ENCODE results near the gene MARCHF9.

MARCHF9 gene, protein sequence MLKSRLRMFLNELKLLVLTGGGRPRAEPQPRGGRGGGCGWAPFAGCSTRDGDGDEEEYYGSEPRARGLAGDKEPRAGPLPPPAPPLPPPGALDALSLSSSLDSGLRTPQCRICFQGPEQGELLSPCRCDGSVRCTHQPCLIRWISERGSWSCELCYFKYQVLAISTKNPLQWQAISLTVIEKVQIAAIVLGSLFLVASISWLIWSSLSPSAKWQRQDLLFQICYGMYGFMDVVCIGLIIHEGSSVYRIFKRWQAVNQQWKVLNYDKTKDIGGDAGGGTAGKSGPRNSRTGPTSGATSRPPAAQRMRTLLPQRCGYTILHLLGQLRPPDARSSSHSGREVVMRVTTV

DNA sequence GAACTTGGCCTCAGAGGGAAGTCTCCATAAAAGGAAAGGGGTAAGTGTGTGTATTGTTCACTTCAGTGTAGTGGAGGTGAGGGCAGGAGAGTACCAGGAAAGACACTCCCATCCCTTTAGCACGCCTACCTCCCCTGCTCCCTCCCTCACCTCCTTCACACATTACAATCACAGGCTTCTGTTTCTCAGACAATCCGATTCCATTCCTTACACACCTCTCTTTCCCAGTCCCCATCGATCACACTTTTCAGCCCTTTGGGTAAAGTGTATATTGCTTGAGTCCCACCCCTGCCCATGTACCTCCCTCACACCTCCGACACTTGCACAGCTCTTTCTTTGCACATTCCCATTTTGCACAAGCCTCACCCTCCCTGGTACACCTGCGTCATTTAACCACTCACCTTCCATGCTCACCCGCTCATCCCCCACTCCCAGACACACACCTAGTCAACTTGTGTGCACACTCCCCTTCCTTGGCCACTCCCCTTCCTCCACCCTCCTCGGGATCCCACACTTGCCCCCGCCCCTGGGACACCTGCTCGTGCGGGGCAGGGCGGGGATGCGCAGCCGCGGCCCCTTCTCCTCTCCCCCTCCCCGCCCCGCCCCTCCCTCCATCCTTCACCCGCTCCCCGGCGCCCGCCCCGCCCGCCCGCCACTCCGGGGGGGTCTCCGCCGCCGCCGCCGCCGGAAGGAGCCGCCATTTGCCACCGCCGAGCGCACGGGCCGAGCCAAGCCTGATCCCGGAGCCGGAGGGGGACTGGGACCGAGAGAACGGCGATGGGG is at the start of gene MARCHF9:
Gene MARCHF9 (plus strand): TSS at position 693 of the 783 bp plus-strand sequence. CDS start 426 bp downstream, outside the sequence.
- TF ChIP-seq, protein P1, sequence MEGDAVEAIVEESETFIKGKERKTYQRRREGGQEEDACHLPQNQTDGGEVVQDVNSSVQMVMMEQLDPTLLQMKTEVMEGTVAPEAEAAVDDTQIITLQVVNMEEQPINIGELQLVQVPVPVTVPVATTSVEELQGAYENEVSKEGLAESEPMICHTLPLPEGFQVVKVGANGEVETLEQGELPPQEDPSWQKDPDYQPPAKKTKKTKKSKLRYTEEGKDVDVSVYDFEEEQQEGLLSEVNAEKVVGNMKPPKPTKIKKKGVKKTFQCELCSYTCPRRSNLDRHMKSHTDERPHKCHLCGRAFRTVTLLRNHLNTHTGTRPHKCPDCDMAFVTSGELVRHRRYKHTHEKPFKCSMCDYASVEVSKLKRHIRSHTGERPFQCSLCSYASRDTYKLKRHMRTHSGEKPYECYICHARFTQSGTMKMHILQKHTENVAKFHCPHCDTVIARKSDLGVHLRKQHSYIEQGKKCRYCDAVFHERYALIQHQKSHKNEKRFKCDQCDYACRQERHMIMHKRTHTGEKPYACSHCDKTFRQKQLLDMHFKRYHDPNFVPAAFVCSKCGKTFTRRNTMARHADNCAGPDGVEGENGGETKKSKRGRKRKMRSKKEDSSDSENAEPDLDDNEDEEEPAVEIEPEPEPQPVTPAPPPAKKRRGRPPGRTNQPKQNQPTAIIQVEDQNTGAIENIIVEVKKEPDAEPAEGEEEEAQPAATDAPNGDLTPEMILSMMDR (IDR thresholded peaks at IDR 0.05) = no peak

DNA sequence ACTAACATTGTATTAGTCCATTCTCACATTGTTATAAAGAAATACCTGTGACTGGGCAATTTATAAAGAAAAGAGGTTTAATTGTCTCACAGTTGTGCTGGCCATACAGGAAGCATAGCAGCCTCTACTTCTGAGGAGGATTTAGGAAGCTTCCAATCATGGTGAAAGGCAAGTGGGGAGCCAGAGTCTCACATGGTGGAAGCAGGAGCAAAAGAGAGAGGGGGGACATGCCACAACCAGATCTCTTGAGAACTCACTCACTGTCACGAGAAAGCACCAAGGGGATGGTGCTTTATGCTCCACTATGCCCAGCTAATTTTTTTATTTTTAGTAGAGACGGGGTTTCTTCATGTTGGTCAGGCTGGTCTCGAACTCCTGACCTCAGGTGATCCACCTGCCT is 47.7 kb upstream of the MARCHF9 start:
- TF ChIP-seq, protein P1 (IDR thresholded peaks at IDR 0.05) = no peak

DNA sequence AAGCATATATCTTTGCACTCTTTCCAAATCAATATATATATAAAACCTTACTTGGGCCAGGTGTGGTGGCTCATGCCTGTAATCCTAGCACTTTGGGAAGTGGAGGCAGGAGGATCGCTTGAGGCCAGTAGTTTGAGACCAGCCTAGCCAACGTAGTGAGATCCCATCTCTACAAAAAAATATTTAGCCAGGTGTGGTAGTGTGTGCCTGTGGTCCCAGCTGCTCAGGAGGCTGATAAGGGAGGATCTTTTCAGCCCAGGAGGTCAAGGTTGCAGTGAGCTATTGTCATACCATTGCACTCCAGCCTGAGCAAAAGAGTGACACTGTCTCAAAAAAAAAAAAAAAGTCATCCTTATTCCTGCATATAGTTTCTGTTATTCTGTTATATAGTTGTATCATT is 46.6 kb upstream of the MARCHF9 start:
- TF ChIP-seq, protein P1 (IDR thresholded peaks at IDR 0.05) = no peak

DNA sequence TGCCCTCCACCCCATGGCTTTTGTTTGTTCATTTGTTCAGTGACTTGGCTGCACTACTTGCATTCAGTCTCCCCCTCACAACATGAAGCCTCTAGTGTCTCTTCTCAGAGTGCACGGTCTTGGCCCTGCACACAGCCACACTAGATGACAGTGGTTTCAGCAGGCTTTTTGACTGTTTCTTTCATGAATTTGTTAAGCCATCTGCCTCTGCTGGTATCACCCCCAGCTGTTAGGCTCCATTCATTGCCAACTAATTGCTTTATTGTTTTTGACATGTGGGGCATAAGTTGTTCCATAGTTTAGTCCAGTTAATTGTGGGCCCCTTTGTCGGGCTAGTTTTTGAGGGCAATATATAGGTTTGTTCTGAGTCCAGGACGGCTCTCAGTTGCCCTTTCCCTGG is 42.2 kb upstream of the MARCHF9 start:
- TF ChIP-seq, protein P1 (IDR thresholded peaks at IDR 0.05) = no peak

DNA sequence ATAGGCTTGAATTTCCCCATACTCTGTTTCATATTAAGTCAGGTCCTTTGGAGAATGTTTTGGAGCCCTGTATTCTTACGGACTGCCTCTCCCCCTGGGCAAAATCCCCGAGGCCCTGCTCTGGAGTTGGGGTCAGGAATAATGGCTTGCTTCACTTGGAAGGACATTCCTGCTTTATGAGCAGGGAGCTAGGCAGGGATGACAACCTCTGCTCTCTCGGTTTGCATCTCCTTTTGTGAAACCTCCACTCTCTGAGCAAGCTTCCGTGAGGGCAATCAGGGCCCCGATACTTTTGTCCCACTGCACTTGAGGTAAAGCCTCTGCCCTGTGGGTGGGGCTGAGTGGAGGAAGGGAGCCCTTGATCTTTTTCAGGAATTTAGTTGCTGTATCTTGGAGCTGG is 41.7 kb upstream of the MARCHF9 start:
- TF ChIP-seq, protein P1 (IDR thresholded peaks at IDR 0.05) = no peak

DNA sequence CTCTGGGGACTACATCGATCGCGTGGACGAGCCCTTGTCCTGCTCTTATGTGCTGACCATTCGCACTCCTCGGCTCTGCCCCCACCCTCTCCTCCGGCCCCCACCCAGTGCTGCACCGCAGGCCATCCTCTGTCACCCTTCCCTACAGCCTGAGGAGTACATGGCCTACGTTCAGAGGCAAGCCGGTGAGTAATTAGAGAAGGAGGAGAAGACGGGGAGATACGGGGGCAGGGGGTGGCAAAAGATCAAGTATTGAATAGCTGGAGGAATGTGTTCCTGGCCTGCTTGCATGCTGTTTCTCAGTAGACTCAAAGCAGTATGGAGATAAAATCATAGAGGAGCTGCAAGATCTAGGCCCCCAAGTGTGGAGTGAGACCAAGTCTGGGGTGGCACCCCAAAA is 39.1 kb upstream of the MARCHF9 start:
- TF ChIP-seq, protein P1 (IDR thresholded peaks at IDR 0.05) = no peak

DNA sequence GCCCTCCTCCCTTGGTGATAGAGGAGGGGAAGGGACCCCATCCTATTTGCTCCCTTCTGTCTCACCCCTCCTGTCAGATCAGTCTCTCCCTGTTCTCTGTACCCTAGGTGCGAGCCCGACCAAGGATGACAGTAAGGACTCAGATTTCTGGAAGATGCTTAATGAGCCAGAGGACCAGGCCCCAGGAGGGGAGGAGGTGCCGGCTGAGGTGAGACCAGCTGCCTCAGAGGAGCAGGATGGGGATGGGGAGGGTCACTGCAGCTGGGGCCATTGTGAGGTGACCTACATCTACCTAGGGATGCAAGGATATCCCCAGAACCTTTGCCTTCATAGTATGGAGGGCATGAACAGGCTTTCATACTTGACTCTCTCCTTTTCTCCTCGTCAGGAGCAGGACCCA is 38.6 kb upstream of the MARCHF9 start:
- TF ChIP-seq, protein P1 (IDR thresholded peaks at IDR 0.05) = no peak

Measured in LNCAP (cell line).